Testis (tissue), 2 donors: ENCODE measurements around the gene IDUA.

Source experiments
- POLR2A ChIP-seq: fragments of 450-650 bp; IDR thresholded peaks from one replicate; pipeline ENCODE4 v1.6.1; 2017; ENCODE audit warnings: antibody characterized with exemption, mild to moderate bottlenecking, moderate library complexity
- TF ChIP-seq, protein P1 (sequence below), 3 experiments: fragments of 450-650 bp in 2 of 3; fragments of 200-600 bp in 1 of 3; sonication (generic) in 1 of 3; IDR thresholded peaks; one replicate each; pipeline ENCODE4 v1.5.1; 2016 to 2019; ENCODE audit warnings: antibody characterized with exemption in 3 of 3, mild to moderate bottlenecking in 2 of 3, moderate library complexity in 1 of 3

DNA sequence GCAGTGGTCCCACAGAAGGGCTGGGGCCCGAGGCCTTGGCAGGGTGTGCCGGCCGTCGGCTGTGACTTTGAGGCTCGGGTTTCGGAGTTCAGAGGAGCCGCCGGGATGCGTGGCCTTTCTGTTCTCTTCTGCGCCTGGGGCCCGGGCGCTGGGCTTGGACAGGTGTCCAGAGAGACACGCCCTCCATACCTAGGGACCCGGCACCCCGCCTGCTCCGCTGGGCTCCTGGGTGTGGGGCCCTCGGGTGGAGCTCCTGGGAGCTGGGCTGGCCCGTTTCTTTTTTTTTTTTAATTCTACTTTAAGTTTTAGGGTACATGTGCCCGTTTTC, 35.9 kb downstream of the IDUA start:
- TF ChIP-seq POLR2A = no peak
- TF ChIP-seq, protein P1, sequence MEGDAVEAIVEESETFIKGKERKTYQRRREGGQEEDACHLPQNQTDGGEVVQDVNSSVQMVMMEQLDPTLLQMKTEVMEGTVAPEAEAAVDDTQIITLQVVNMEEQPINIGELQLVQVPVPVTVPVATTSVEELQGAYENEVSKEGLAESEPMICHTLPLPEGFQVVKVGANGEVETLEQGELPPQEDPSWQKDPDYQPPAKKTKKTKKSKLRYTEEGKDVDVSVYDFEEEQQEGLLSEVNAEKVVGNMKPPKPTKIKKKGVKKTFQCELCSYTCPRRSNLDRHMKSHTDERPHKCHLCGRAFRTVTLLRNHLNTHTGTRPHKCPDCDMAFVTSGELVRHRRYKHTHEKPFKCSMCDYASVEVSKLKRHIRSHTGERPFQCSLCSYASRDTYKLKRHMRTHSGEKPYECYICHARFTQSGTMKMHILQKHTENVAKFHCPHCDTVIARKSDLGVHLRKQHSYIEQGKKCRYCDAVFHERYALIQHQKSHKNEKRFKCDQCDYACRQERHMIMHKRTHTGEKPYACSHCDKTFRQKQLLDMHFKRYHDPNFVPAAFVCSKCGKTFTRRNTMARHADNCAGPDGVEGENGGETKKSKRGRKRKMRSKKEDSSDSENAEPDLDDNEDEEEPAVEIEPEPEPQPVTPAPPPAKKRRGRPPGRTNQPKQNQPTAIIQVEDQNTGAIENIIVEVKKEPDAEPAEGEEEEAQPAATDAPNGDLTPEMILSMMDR (IDR thresholded peaks at IDR 0.05) = no peak
